NCI-H2107 (cell line): ENCODE data around the gene CPTP.
"Not testable (repeated sequence)": the region's sequence is repeated elsewhere in the genome, so short reads cannot be mapped to it uniquely, and the experiment has no call there.

Experiments used
- DNase-seq: peaks from one replicate; lab custom pipeline; 2025; lab: John Stamatoyannopoulos, UW

The CPTP gene

GRCh38 chr1:1366699-1367066 is 42.1 kb downstream of the CPTP start:
- no peak for DNase-seq

GRCh38 chr1:1367315-1367714 is 42.7 kb downstream of the CPTP start:
- DNase-seq: no peak

- DNase-seq: not testable (repeated sequence)
Measured at GRCh38 chr1:1370094-1370493, 45.5 kb downstream of the CPTP start.

- DNase-seq: no peak
Measured at GRCh38 chr1:1370771-1371300, 46.2 kb downstream of the CPTP start.

- DNase-seq: no peak
Measured at GRCh38 chr1:1371364-1371745, 46.8 kb downstream of the CPTP start.

GRCh38 chr1:1371746-1372711 is 47.4 kb downstream of the CPTP start:
- no peak for DNase-seq

GRCh38 chr1:1373051-1373814 is 48.6 kb downstream of the CPTP start:
- DNase-seq: no peak

GRCh38 chr1:1373815-1374588 is 49.4 kb downstream of the CPTP start:
- no peak for DNase-seq

- DNase-seq: no peak
Measured at GRCh38 chr1:1374589-1374928, 50.0 kb downstream of the CPTP start.

GRCh38 chr1:1374929-1375662 is 50.5 kb downstream of the CPTP start, which contains the start of gene AURKAIP1:
Gene AURKAIP1 (minus strand): TSS chr1:1375207. CDS start chr1:1374756, 451 bp downstream.
- peak; percentile 68 for DNase-seq

- DNase-seq: no peak
Measured at GRCh38 chr1:1376551-1377226, 52.1 kb downstream of the CPTP start.

GRCh38 chr1:1377540-1378205 is 53.1 kb downstream of the CPTP start:
- no peak for DNase-seq
